Measurements from ENCODE around the gene COL4A1.

COL4A1 gene

DNA sequence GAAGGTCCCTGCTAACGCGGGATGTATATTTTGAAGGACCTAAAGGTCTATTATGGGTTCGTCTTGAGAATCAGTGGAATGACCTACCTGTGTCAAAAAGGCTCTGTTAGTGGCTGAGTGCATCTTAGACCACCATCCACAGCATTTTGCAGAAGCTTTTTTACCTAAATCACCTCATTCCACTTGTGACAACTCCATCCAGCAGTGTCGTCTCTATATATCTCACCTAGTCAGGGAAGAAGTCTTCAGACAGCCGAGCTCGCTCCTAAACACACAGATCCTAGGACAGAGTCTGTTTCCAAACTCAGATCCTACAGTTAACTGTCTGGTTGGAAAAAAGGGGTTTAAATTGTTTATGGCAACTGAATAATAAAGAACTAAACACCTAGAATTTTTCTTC is 33.7 kb downstream of the COL4A1 start:
- no peak for DNase-seq (ENCODE audit: low spot score)

DNA sequence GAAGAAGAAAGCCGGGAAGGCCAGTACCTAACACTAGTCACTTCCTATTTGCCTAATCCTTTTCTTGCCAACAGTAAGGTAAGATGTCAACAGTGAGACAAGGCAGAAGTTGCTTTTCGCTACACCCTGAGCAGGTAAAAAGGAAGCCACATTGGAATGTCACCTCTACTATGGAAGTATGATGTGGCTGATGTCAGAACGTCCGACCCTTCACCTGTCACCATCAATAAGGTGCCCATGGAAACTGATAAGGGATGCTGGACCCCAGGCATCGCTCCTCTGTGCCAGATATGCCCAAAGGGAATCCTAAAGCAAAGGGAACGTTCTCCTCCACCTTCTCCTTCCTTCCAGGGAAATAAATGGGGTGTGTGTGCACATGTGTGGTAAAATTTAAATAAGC is 34.3 kb downstream of the COL4A1 start:
- DNase-seq (ENCODE audit: low spot score), result no peak

DNA sequence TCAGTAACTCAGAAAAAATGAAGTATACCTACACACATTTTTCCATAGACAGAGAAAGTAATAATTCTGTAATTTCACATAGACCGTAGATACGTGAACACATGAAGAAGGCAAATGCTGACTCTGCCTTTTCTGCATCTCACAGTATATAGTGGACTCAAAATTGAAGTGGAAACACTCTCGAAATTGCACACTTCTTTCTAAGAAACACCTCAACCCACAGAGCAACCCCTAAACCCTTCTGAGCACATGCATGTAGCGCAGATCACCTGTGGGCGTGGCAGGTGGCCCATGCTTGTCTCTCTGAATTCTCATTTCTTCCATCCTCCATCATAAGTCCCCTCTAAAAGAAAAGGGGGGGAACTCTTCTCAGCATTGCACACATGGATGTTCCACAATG is 34.7 kb downstream of the COL4A1 start:
- DNase-seq (ENCODE audit: low spot score), result no peak

DNA sequence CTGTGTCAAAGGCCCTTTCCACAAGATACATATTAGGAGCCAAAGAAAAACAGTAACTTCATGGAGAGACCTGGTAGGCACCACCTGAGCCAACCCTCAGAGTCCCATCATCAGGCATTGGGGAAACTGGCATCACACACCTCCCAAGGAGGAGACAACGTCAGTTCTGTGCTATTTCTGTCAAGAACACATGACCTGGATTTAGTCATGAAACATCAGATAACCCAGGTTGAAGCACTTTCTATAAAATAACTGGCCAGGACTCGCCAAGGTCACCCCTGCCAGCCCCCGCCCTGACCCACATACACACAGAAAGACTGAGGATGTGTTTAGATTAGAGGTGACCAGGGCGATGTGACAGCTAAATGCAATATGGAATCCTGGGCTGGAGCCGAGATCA is 35.6 kb downstream of the COL4A1 start:
- no peak for DNase-seq (ENCODE audit: low spot score)

DNA sequence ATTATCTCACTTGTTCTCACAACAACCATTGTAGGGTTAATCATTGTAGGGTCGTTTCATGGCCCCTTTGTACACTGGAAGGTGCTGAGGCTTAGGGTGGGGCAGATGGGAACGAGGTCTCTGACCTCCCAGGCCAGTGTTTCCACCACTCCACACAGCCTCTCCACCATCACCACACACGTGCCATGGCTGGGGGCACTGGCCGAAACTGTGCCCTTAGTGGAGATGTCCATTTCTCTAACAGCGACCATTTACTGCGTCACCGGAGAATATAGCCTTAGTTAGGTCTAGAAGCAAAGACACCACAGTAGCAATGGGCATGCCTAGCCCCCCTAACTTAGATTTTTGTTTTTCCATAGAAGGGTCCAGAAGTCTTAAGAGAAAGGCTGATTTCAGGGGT is 36.5 kb downstream of the COL4A1 start:
- no peak for DNase-seq (ENCODE audit: low spot score)

DNA sequence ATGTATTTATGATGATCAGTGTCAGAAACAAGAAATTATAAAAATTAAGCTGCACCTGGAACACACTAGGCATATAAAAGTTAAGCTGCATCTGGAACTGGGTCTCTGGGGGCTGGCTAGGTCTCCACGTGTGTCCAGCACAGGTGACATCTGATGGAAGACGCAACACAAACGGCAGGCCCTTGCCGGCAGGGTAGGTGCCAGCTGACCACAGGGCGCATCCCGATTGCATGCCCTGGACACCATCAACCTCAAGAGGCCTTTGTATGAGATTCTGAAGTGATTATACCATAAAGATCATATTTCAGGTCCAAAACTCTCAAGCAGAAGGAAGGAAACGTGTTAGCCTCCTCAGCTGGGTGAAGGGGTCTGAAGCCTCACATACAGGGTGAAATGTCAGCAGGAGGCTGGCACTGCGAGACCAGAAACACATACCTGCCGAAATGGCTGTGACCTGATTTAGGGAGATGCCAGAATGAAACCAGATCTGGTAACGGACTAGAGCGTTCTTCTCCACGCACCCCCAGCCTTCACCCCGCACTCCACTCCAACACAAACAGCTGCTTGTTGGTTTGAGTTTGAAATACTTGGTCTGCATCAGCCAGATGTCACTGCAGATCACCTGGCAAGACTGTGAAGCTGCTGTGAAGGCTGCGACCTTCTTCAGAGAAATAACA is 37.3 kb downstream of the COL4A1 start:
- DNase-seq (ENCODE audit: low spot score), result no peak

DNA sequence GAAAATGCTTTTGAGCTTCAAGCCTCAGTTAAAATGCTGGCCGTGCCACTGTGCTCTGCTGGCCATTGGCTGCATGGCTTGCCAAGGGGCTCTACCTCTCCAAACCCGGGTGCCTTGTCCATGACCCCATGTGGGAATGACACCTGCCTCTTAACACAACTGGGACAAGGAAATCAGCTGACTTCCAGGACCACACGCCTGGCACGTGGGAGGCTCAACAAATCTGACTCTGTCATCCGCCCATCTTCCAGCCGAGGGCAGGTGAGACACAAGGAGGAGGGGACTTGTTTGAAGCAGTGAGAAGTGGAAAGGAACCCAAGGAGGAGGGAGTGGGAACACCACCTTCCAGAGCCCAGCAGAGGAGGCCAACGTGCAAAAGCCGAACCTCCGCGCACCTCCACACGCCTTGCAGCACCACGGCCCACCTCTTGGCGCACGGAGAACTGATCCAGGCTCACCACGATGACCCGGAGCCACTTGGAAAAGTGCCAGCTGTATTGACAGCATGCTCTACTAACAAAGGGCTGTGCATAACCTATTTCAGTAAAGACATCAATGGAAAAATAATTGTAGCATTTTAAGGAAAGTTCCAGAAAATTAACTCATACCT is 38.3 kb downstream of the COL4A1 start:
- DNase-seq (ENCODE audit: low spot score), result no peak

DNA sequence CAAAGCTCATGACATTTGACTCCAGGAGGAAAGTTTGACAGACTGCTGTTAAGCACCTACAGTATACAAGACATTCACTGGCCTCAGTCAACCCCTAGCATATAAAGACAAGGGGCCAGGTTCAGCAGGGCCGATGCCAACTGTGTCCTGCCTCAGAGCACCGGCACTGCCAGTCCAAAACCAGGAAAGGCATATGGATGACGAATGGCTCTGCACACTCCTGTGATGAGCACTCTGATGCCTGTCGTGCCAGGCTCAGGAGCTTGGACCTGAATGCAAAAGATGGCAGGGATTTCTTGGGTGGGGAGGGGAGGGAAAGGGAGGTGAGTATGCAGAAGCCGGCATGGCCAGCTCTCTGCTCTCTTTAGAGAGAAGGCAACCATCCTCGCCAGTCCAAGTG is 38.9 kb downstream of the COL4A1 start:
- DNase-seq (ENCODE audit: low spot score), result no peak

DNA sequence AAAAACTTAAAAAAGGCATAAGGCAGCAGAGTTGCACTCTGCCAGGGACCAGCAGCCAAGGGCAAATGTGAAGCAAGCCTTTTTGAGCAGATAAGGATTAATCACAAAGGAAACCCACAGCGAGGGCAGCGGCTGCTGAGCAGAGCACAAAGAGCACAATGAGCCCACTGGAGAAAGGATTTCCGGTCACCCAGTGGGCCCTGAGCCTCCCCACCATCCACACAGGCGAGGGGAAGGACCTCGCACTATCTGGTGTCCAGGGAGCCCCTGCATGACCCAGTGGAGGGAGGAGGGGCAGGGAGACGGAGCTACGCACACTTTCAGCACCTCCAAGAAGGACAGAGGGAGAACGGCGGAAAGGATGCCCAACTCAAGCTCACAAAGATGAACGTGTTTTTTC is 40.0 kb downstream of the COL4A1 start:
- DNase-seq (ENCODE audit: low spot score), result no peak

DNA sequence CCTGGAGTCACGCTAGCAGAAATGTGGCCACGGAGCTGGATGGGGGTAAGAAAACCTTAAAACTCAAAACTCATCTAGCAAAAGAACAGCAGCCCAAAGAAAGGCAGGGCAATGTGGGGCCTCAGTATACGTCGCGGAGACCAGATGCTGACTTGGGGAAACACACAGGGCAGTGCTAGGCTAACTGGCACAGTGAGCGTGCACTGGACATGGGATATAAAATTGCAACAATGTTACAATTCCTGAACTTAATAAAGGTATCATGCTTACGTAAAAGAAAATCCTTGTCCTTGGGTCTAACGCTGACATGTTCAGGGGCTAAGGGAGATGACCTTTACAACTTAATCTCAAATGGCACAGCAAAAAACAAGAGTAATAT is 40.5 kb downstream of the COL4A1 start:
- no peak for DNase-seq (ENCODE audit: low spot score)

DNA sequence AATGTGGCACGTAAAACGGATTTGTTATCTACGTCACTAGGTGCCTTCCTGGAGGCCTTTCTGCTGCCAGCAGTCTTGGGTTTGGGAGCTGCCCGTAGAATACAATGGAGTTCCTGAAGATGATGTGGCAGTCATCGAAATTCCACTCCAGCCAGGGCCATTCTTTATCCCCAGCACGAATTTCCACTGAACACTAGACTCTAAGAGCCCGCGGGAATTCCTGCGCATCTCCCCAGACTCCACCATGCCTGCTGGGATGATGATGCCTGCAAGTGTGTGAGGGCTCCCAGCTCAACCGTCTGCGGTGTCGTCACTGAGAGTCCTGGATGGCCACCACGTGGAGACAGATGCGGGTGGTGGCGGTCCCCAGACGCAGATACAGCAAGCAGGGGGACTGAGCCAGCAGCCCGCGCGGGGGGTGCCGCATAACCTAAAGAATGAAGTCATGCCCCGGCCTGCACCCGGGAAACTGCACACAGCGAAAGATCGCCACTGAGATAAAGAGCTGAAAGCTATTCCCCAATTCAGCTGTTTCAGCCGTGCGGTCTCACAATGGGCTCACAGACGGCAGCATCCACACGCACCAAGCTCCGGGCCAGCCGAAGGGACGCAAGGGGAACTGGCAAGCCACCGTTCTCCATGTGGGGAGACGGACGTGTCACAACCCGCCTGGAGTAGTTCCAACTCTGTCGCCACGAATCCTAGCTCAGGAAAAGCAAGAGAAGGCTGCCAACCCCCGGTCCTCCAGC is 41.1 kb downstream of the COL4A1 start:
- no peak for DNase-seq (ENCODE audit: low spot score)

DNA sequence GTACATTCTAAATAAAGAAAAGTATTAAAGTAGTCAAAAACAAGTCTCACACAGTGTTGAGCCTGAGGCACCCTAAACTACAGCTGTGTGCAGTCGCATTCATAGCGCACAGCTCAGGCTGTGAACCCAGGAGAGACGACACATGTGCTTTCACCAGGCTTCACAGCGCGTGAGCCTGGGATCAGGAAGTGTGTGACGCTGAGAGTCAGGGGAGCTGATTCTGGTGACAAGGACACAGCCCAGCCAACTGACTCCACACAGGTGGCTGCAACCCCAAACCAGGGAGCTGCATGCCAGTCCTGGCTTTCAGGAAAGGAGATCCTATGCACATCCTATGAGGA is 41.6 kb downstream of the COL4A1 start:
- DNase-seq (ENCODE audit: low spot score), result no peak

DNA sequence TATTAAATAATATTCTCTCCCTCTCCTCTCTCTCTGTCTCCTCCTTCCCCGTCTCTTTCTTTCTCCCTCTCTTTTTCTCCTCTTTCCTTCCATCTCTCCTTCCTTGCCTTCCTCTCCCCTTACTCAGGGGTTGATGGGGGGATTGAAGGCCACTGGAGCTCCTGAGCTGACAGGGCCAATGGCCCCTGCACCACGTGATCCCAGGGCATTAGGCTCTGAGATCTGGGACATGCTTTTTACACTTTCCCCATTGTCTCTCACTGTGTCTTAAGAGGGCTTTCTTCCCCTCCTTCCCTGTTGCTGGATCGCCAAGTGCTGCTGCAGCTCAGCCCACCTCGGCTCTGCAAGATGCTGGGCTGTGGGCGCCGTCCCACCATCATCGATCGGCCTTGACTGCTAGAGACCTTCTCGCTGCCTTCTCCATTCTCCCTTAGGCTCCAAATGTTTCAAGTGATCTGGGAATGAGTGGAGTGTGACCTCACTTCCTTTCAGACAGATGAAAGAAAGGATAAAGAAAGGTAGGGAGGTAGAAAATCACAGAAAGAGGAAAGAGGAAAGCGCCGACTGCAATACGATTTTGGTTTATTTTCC is 42.2 kb downstream of the COL4A1 start:
- DNase-seq (ENCODE audit: low spot score), result no peak

DNA sequence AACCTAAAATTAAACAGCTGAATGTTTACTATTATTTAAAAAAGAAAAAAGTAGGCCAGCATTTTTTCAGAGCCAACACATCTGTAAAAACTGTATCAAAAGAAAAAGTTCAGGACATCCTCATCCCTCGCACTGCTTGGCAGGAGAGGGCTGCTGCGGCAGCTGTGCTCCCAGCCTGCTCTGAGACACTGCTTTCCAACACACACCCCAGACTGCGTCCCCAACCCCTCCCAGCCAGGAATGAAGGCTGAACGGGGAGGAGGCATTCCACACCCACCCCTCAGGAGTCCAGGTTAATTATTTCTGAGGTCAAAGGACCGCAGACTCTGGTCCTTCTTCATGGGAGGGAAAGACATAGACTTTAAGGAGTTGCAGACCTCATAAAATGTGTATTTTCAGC is 43.1 kb downstream of the COL4A1 start:
- no peak for DNase-seq (ENCODE audit: low spot score)

DNA sequence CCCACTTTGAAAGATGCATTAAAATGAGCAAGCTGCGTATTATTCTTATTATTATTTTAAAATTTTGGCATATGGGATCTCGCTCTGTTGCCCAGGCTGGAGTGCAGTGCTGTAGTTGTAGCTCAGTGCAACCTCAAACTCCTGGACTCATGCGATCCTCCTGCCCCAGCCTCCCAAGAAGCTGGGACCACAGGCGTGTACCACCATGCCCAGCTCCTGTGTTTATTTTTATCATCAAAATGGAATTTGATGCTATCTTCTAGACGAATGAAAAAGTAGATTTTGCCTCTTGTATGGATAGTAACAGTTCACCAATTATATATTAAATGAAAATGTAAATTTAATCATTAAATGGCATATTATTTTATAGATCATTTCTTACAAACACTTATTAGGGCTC is 43.6 kb downstream of the COL4A1 start:
- DNase-seq (ENCODE audit: low spot score), result no peak

DNA sequence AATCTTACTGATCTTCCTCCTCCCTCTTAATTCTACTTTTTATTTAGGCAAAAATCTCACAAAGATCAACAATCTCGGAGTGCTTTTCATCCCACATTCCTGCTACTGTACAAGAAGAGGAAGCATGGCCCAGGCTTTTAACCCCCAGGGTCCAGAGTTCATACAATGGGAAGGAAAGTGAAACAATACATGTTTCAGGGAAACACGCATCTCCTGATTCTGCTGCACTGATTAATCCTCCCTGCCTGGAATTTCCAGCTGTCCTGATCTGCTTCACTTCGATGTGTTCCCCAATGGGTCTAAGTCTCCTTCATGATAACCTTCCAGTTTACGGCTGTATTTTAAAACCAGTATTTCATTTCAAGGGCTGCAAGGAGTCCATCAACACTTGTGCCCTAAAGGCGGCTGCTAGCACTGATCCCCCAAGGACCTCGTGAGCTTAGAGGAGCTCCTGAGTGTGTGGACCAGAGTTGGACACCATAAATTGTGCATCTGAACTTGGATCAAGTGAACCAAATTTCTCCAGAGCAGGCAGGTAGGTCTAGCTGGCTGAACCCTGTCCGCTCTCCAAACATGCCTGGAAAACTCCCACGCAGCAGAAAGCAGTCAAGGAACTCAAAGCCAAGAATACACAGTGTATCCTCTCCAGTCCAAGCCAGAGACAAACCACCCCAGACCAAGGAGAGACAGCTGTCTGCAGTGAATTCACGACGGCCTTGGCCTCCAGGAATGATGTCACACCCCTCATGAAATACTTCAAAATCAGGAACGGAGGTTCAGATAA is 44.3 kb downstream of the COL4A1 start:
- DNase-seq (ENCODE audit: low spot score), result no peak

DNA sequence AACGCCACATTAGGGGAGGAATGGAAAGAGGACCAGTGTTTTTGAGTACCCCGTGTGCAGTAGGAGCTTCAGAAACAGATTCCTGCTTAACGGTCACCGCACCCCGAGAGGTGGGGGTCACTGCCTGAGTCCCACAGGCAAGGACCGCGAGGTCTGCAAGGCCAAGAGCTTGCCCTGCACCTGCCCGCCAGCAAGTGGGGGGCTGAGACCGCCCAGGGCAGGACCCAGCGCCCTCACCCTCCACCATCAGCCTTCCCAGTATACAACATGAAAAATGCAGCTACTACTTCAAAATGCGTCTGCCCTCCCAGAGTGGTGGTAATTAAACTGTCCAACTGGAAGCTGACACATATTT is 44.9 kb downstream of the COL4A1 start:
- no peak for DNase-seq (ENCODE audit: low spot score)

DNA sequence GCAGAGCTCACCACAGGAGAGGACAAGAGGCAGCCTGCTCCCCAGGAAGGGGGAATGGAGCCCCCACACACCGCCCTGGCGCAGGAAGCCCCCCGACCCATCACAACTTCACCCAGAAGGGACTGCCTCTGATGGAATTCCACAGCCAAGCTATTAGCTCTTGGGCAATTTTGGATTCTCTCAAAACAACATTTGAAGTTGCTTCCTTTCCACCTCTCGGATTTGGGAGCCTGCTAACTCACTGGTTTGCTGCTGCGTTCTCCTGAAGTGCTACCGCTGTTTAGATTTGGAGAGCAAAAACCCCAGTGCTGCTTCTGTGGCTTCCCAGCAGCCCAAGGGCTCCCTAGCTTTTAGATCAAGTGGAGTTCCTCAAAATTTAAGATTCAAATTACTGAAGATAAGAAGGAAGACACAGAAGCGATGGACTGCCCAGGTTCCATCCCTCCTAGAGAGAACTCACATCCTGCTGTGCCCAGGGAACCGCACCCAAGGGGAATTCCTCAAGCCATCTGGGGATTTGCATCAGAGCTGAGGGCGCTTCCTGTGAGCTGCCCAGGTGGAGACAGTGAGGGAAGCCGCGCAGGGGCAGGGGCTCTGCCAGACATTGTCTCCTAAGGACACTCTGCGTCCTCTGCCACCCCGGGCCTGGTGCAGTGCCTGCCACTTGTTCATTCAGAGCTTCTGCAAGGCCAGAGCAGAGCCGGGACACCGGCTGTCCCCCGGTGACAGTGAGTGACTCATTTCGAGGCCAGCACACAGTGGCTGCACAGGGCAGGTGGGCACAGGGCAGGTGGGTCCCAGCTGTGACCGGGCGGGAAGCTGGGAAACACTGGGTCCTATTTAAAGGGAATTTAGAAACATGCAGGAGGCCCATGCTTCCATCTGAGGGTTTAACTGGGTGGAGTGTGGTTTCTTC is 45.5 kb downstream of the COL4A1 start:
- DNase-seq (ENCODE audit: low spot score), result no peak

DNA sequence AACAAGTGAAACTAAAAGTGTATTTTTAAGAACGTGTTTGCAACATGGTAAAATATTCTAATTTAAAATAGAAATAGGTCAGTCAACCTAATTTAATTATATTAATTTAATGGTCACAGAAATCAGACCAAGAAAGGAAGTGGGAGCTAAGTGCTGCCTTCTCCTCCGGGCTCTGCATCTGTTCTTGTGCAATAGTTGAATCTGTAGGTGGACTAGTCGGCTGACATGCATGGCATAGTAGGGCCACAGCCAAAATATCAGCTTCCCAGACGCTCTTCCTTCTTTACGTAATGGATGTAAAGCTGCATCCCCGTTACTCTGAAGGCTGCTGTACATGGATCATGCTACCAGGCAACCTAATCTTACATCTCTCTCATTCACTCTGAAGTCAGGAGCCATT is 47.3 kb downstream of the COL4A1 start:
- DNase-seq (ENCODE audit: low spot score), result no peak

DNA sequence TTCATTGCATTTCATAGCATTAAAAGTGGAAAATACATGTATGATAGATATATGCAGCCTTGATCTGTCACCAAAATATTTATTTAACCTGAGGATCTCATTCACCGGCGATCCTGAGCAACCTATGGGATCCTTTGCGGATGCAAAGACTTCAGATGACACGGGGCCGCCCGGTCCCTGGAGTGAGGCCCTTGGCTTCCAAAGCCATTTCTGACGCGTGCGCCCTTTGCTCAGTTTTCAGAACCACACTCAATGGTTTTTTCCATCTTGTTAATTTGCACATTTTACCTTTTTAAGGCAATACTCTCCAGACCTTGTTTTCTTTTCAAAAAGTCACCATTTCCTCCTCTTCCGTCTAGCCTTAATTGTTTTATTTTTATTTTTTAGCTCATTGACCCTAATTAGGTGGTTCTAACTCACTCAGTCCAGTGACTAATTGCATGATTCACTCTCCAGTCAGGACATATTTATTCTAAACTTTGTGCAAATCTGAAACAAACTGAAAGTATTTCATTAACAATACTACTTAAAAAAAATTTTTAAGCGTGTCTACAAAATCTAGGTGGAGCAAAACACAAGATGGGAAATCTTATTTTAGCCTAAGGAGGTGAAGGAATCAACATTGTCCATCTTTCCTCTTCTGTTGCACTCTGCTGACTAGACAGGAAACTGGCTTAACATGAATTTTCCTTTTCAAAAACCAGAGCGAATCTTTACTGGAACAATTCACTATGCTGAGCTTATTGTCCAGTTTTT is 47.9 kb downstream of the COL4A1 start:
- no peak for DNase-seq (ENCODE audit: low spot score)

DNA sequence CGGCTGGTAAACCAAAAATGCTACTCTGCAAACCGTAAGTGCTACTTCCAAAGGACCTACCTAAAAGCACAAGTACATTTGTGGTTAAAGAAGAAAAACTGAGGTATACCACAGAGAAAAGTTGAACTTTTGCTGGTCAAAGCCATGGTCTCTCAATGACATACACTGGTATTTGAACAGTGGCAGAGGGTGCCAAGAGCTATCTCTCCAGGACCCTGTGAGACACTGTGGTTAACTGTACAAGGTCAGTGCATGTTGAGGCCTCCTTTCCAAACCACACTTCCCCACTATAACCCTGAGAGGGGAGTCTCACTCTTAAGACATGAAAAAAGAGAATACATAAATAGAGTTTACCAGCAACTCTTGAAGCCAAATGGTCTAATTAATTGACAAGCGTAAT is 49.5 kb downstream of the COL4A1 start:
- no peak for DNase-seq (ENCODE audit: low spot score)
